KOPT-K1 (cell line): Measurements from ENCODE around the gene XRN2.
"Not testable (repeated sequence)": the region's sequence is repeated elsewhere in the genome, so short reads cannot be mapped to it uniquely, and the experiment has no call there.

ENCODE experiments used
- H3K27ac ChIP-seq: fragments of 200-600 bp; sonication (generic); 2 replicates; pipeline ENCODE4 v1.5.1; 2016; ENCODE audit warnings: antibody characterized with exemption, mild to moderate bottlenecking, low read depth, low read length; ENCODE audit not compliant: poor library complexity, severe bottlenecking
- H3K36me3 ChIP-seq: fragments of 200-600 bp; sonication (generic); 2 replicates; pipeline ENCODE4 v1.5.1; 2017; ENCODE audit warnings: antibody characterized with exemption, mild to moderate bottlenecking, low read length, moderate library complexity; ENCODE audit not compliant: insufficient read depth
- H3K9me3 ChIP-seq: fragments of 200-600 bp; sonication (generic); 2 replicates; pipeline ENCODE4 v1.5.1; 2017; ENCODE audit warnings: antibody characterized with exemption, low read length, mild to moderate bottlenecking; ENCODE audit not compliant: insufficient read depth, poor library complexity, severe bottlenecking

Gene XRN2

DNA sequence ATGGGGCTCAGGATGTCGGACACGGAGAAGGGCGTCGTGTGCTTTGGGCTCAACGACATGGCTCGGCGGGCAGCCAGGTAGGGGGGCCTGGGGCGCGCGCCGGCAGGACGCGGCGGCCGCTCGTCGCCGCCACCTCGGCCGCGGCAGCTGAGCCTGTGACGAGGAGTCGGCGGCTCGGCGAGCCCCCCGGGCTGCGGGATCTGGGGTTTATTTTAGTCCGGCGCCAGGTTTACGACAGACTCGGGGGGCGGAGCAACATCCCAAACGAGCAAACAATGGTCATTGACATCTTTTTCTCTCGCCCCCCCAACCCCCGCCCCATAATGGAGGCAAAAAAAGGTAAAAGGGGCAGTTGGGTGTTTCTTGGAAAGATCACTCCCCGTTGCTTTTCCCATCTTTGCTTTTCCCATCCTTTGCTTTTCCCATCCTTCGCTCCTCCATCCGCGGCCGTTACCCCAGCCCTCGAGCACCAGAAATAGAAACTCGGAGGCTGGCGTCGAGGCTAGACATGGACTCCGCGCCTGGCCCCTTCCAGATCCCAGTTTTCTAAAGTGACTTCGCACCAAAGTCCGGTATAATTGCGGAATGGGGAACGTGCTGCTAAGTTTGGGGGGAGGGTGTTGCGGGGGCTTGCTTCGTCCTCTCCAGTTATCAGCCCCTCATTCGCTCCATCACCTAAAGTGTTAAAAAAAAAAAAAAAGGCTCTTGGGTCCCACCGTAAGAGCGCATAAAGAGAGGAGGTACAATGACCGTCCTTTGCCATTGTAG is 94.4 kb downstream of the XRN2 start, which contains the start of gene NKX2-4:
Gene NKX2-4, minus strand, starts transcription at position 186 of the 768 bp plus-strand sequence. Its CDS starts 127 bp downstream, at position 59.
- no peak within 1 kb of the TSS for H3K27ac ChIP-seq
- peaks cover 9% of the 10 kb centered on the region for H3K9me3 ChIP-seq
- no peaks in the 10 kb centered on the region for H3K36me3 ChIP-seq

GRCh38 chr20:21398109-21399004 is 95.2 kb downstream of the XRN2 start:
- Histone ChIP-seq H3K9me3 (peaks cover 9% of the 10 kb centered on the region), H3K27ac (no peak overlapping the region), H3K36me3 (no peaks in the 10 kb centered on the region)

GRCh38 chr20:21399005-21399475 is 95.9 kb downstream of the XRN2 start:
- H3K9me3 ChIP-seq, result peaks cover 9% of the 10 kb centered on the region
- H3K27ac ChIP-seq, result no peak overlapping the region
- no peaks in the 10 kb centered on the region for H3K36me3 ChIP-seq

GRCh38 chr20:21411725-21412124 is 108.6 kb downstream of the XRN2 start:
- H3K9me3 ChIP-seq, result peaks cover 16% of the 10 kb centered on the region
- H3K27ac ChIP-seq, result no peak overlapping the region
- H3K36me3 ChIP-seq, result no peaks in the 10 kb centered on the region

DNA sequence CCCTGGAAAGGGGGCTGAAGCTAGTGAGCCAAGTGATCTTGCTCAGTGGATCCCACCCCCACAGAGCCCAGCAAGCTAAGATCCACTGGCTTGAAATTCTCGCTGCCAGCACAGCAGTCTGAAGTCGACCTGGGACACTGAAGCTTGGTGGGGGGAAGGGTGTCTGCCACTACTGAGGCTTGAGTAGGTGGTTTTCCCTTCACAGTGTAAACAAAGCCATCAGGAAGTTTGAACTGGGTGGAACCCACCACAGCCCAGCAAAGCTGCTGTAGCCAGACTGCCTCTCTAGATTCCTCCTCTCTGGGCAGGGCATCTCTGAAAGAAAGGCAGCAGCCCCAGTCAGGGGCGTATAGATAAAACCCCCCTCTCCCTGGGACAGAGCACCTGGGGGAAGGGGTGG is 110.9 kb downstream of the XRN2 start:
- H3K36me3 ChIP-seq, result not testable (repeated sequence)
- H3K9me3 ChIP-seq, result peaks cover 16% of the 10 kb centered on the region

DNA sequence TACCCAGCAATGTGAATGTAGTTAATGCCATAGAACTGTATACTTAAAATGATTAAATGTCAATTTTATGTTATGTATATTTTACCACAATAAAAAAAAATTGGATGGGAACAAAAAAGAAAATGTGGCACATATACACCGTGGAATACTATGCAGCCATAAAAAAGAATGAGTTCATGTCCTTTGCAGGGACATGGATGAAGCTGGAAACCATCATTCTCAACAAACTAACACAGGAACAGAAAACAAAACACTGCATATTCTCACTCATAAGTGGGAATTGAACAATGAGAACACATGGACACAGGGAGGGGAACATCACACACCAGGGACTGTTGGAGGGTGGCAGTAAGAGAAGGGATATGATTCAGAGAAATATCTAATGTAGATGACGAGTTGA is 116.0 kb downstream of the XRN2 start:
- H3K27ac ChIP-seq, H3K36me3 ChIP-seq: not testable (repeated sequence)
- peaks cover 16% of the 10 kb centered on the region for H3K9me3 ChIP-seq

More for the DNA sequence above, 110.9 kb downstream of the XRN2 start:
- not testable (repeated sequence) for H3K27ac ChIP-seq

DNA sequence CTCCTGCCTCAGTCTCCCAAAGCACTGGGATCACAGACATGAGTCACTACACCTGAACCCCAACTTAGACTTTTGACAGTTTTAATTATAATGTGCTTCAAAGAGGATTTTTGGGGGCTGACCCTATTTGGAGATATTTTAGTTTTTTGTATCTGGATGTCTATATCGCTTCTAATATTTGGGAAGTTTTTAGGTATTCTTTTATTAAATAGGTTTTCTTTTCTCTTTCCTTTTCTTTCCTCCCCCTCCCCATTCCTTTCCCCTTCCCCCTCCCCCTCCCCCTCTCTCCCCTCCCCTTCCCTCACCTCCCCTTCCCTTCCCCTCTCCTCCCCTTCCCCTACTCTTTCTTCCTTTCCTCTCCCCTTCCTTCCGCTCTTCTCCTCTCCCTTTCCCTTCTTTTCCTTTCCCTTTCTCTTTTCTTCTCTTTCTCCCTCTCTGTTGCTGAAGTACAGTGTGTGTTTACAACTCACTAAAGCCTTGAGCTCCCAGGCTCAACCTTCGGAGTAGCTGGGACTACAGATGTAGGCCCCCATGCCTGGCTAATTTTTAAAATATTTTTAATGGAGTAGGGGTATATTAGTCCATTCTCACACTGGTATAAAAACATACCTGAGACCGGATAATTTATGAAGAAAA is 118.6 kb downstream of the XRN2 start:
- Histone ChIP-seq H3K9me3 (peaks cover 41% of the 10 kb centered on the region), H3K27ac (no peak overlapping the region), H3K36me3 (no peaks in the 10 kb centered on the region)

GRCh38 chr20:21423712-21424111 is 120.6 kb downstream of the XRN2 start:
- H3K9me3 ChIP-seq, result peaks cover 43% of the 10 kb centered on the region
- not testable (repeated sequence) for H3K36me3 ChIP-seq, H3K27ac ChIP-seq

DNA sequence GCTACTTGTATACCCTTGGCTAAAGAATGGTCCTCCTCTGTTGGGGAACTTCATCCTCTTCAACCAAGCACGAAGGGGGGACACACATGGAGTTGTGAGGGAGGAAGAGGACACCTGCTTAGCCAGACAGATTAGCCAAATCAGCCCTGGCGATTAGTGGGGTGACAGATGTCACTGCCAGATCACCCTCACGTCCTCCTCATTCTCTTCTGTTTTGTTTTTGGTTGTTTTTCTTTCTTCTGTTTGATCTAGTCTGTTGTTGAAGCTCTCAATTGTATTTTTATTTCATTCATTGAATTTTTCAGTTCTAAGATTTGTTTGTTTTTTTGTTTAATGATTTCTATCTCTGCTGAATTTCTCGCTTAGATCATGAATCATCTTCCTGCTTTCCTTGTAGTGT is 121.7 kb downstream of the XRN2 start:
- Histone ChIP-seq H3K36me3 (no peaks in the 10 kb centered on the region), H3K27ac (no peak overlapping the region), H3K9me3 (peaks cover 43% of the 10 kb centered on the region)

GRCh38 chr20:21430020-21430419 is 126.9 kb downstream of the XRN2 start:
- Histone ChIP-seq H3K36me3 (no peaks in the 10 kb centered on the region), H3K27ac (no peak overlapping the region), H3K9me3 (peaks cover 18% of the 10 kb centered on the region)

DNA sequence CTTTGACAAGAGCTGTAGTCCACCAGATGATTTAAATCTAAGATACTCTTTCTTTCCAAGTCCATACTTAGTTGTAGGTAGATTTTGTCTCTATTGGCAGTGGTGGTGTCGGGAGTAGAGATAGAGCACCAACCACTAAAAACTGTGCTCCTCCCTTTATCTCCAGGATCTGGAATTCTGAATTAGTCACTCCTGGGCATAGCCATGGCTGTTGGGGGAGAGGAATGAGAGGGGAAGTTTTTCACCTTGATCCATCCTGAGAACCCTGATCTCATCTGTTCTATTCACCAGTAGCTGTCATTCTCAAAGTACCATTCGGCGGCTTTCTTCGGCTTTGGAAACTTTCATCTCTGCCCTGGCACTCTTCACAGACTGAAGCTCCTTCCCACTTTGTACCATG is 129.8 kb downstream of the XRN2 start:
- Histone ChIP-seq H3K36me3 (no peaks in the 10 kb centered on the region), H3K27ac (no peak overlapping the region), H3K9me3 (no peaks in the 10 kb centered on the region)

- Histone ChIP-seq H3K9me3 (no peaks in the 10 kb centered on the region), H3K36me3 (no peaks in the 10 kb centered on the region), H3K27ac (no peak overlapping the region)
These were observed 130.3 kb downstream of the XRN2 start for GRCh38 chr20:21433329-21433890.

- Histone ChIP-seq H3K9me3 (no peaks in the 10 kb centered on the region), H3K27ac (no peak overlapping the region), H3K36me3 (no peaks in the 10 kb centered on the region)
These were observed 132.4 kb downstream of the XRN2 start for GRCh38 chr20:21435576-21435975.

DNA sequence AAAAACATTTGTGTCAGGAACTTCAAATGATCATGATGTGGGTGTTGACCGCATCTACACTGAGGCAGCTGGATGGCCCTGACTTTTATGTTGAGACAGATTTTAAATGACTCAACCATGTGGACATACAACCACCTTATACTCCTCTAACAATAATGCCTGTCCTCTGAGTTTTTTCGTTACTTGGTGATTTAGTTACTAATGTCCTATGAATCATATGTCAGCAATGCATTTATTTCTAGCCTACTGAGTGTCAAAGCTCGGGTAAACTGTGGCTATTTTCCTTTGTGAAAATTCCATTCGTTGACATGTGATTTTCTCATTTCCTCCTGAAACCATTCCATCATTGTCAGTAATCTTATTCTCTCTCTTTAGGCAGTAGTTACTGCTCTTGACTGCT is 133.1 kb downstream of the XRN2 start:
- Histone ChIP-seq H3K27ac (no peak overlapping the region), H3K9me3 (no peaks in the 10 kb centered on the region), H3K36me3 (no peaks in the 10 kb centered on the region)

DNA sequence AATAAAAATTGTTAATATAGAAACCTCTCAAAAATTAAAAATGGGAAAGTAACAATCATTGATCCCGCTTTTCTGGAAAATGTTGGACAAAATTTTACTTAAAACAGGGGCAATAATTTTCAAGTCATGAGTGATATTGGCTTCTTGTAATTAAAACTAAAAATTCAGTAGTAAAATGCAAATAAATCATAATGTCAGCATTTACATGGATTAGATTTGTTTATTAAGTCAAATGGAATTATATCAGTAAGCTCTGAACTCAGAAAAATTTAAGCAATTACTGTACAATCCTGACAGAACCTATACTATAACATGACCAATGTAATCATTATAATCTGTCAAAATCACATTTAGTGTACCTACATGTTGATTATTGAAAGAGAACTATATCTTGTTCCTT is 134.1 kb downstream of the XRN2 start:
- Histone ChIP-seq H3K27ac (no peak overlapping the region), H3K36me3 (no peaks in the 10 kb centered on the region), H3K9me3 (no peaks in the 10 kb centered on the region)
